HFFc6 (cell line): ENCODE data around the gene PEMT. TPM values are rescaled to one million over a fixed set of nuclear protein-coding genes. Genes with fewer than 3 reads are reported as not detected.

ENCODE experiments used
- DNase-seq: peaks from one replicate; pipeline ENCODE4 v3.0.0-alpha.2; 2018
- H3K27ac Mint-ChIP-seq: 2 replicates; pipeline ENCODE4 v1.8.0; 2020; ENCODE audit warnings: mild to moderate bottlenecking, mixed read lengths
- H3K27me3 Mint-ChIP-seq: 2 replicates; pipeline ENCODE4 v1.8.0; 2021; ENCODE audit warnings: mild to moderate bottlenecking, moderate library complexity, mixed read lengths; ENCODE audit not compliant: insufficient read depth
- H3K36me3 Mint-ChIP-seq: 2 replicates; pipeline ENCODE4 v1.8.0; 2021; ENCODE audit warnings: low read depth, mixed read lengths
- H3K4me1 Mint-ChIP-seq: 2 replicates; pipeline ENCODE4 v1.8.0; 2020; ENCODE audit warnings: low read depth, mixed read lengths
- H3K4me3 Mint-ChIP-seq: 2 replicates; pipeline ENCODE4 v1.8.0; 2020; ENCODE audit warnings: mild to moderate bottlenecking, moderate library complexity, mixed read lengths
- H3K9me3 Mint-ChIP-seq: 2 replicates; pipeline ENCODE4 v1.8.0; 2020; ENCODE audit warnings: mild to moderate bottlenecking, mixed read lengths
- total RNA-seq, 6 experiments: library from RNA; stranded (reverse); fragmentation: NEBNext Ultra II Directional; extraction: Animal tissue kit (Norgen Biotek cat#: 25700); gene quantifications; 2 replicates in 1 of 6; 3 replicates in 5 of 6; pipeline ENCODE4 v1.2.3, GENCODE V29; 2021
- TF ChIP-seq, protein P1 (sequence below): fragments of 200-600 bp; sonication (generic); IDR thresholded peaks from 2 replicates; pipeline ENCODE4 v1.5.0; 2021; ENCODE audit warnings: antibody characterized with exemption, mild to moderate bottlenecking

The PEMT gene
- total RNA-seq, 6 experiments from 2014 or later = 33.0 to 49.2 (median 44.0) TPM

DNA sequence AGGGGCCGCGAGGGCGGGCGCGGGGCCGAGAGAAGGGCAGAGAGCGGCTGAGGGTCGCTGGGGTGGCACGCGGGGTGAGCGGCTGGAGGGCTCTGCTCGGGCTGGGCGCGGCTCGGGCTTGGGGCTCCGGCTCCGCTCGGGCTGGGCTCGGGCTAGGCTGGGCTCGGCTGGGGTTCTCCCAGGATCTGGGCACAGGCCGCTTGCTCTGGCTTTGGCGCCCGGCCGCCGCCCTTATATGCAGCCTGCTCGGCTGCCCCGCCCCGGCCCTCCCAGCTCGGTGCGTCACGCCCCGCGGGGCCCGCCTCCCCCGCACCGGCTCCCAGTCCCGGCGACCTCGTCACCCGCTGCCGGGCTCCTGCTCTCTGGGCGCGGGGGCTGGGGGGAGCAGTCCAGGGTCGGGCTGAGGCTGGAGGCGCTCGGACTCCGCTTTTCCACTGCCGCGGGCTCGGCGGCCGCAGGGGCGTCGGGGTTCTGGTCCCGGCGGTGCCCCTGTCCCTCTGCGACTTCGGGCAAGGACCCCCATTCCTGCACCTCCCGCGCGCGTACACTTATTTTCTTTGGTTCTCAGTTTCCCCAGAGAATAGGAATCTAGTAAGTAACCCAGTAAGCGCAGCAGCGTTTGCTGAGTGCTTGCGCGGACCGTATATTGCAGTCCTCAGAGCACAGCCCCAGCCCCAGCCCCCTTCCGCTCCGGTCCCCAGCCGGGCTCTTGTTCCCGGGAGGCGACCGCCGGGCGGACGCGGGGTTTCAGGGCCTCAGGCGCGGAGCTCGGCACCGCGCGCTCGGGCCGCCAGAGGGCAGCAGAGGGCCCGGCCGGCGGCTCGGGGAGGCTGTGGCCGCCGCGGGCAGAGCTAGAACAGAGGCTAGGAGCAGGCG, 95.1 kb downstream of the PEMT start, which contains the start of gene RASD1:
Gene RASD1 (minus strand): TSS at position 207 of the 876 bp plus-strand sequence. CDS start 214 bp downstream, outside the sequence.
- TF ChIP-seq, protein P1, sequence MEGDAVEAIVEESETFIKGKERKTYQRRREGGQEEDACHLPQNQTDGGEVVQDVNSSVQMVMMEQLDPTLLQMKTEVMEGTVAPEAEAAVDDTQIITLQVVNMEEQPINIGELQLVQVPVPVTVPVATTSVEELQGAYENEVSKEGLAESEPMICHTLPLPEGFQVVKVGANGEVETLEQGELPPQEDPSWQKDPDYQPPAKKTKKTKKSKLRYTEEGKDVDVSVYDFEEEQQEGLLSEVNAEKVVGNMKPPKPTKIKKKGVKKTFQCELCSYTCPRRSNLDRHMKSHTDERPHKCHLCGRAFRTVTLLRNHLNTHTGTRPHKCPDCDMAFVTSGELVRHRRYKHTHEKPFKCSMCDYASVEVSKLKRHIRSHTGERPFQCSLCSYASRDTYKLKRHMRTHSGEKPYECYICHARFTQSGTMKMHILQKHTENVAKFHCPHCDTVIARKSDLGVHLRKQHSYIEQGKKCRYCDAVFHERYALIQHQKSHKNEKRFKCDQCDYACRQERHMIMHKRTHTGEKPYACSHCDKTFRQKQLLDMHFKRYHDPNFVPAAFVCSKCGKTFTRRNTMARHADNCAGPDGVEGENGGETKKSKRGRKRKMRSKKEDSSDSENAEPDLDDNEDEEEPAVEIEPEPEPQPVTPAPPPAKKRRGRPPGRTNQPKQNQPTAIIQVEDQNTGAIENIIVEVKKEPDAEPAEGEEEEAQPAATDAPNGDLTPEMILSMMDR = peak; percentile 99
- H3K9me3 Mint-ChIP-seq = no peaks in the 10 kb centered on the region
- peak; percentile 81 for DNase-seq
- H3K4me1 Mint-ChIP-seq = peaks cover 12% of the 10 kb centered on the region
- H3K27me3 Mint-ChIP-seq = peaks cover 13% of the 10 kb centered on the region
- H3K27ac Mint-ChIP-seq = peak within 1 kb of the TSS; percentile 21
- H3K4me3 Mint-ChIP-seq = peak within 1 kb of the TSS; percentile 76
- no peaks in the 10 kb centered on the region for H3K36me3 Mint-ChIP-seq

DNA sequence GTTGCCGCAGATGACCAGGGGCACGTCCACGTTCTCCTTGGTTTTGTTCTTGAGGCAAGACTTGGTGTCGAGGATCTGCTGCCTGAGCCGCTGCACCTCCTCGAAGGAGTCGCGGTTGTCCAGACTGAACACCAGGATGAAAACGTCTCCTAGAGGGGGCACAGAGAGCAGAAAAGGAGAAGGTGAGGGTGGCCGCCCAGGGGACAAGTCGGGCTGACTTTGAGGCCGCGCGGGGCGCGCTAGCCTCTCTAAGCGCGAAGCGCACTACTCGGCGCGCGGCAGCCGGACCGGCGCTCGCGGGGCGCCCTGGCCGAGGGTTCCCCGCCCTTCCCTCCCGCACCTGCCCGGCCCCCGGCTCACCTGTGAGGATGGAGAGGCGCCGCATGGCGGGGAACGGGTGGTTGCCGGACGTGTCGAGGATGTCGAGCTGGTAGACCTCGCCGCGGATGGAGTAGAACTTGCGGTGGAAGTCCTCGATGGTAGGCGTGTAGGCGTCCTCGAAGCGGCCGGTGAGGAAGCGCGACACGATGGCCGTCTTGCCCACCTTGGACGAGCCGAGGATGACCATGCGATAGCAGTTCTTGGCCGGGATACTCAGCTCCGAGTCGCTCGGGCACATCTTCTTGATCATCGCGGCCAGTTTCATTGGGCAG, 95.8 kb downstream of the PEMT start:
- H3K9me3 Mint-ChIP-seq = no peaks in the 10 kb centered on the region
- no peak for DNase-seq
- peaks cover 12% of the 10 kb centered on the region for H3K4me1 Mint-ChIP-seq
- TF ChIP-seq, protein P1 = no peak; the same call in 1 of the 2 replicates
- H3K27ac Mint-ChIP-seq = peak overlapping the region; percentile 21
- peaks cover 11% of the 10 kb centered on the region for H3K27me3 Mint-ChIP-seq
- H3K4me3 Mint-ChIP-seq = peak overlapping the region; percentile 76
- H3K36me3 Mint-ChIP-seq = no peaks in the 10 kb centered on the region

DNA sequence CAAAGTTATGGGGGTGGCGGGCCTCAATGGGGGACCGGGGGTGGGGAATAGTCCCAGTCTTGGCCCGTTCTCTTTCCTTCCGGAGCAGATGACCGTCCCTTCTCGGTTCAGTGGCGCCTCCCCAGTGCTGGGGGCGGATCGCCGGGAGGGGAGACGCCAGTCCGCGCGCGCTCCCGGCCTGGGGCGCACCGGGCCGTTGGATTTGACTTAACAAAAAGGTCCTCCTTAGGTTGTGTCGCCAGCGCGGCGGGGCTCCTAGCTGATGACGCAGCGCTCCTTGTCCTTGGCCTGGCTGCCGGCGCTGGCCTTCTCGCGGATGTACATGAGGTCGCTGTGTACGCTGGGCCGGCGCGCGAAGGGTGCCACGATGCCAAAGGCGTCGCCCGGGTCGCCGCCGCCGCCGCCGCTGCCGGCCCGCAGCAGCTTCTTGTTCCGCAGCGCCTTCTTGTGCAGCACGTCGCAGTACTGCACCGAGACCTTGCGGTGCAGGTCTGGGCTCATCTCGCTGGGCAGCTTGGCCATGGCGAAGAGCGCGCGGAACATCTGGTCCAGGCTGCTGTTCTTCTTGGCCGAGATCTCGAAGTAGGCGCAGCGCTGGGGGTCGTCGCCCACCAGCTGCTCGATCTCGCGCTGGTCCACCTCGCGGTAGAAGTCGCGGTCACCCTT, 96.5 kb downstream of the PEMT start:
- H3K27ac Mint-ChIP-seq = peak overlapping the region; percentile 3
- H3K9me3 Mint-ChIP-seq = no peaks in the 10 kb centered on the region
- peaks cover 11% of the 10 kb centered on the region for H3K27me3 Mint-ChIP-seq
- TF ChIP-seq, protein P1 = no peak; the same call in none of the 2 replicates
- H3K4me3 Mint-ChIP-seq = peak overlapping the region; percentile 72
- peaks cover 12% of the 10 kb centered on the region for H3K4me1 Mint-ChIP-seq
- no peaks in the 10 kb centered on the region for H3K36me3 Mint-ChIP-seq
- DNase-seq = no peak

DNA sequence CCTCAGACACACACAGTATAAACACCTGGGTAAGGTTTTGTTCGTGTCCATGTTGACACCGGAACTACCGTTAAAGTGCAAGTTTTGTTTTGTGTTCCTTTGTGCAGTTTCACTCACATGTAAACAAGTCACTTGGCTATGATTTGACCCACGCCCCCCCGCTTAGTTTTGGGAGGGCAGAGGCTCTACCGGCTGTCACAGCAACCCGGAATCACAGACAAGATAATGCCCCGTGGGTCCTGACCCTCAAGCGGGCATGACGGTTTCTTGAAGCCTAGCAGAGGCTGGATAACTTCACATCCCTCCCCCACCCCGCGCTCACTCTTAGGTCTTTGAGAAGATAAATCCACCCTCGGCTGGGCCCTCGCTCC, 97.0 kb downstream of the PEMT start:
- Mint-ChIP-seq H3K36me3 (no peaks in the 10 kb centered on the region), H3K9me3 (no peaks in the 10 kb centered on the region), H3K4me1 (peaks cover 12% of the 10 kb centered on the region), H3K4me3 (peak overlapping the region; percentile 72), H3K27ac (no peak overlapping the region), H3K27me3 (peaks cover 11% of the 10 kb centered on the region)
- TF ChIP-seq, protein P1 = no peak
- DNase-seq = no peak

DNA sequence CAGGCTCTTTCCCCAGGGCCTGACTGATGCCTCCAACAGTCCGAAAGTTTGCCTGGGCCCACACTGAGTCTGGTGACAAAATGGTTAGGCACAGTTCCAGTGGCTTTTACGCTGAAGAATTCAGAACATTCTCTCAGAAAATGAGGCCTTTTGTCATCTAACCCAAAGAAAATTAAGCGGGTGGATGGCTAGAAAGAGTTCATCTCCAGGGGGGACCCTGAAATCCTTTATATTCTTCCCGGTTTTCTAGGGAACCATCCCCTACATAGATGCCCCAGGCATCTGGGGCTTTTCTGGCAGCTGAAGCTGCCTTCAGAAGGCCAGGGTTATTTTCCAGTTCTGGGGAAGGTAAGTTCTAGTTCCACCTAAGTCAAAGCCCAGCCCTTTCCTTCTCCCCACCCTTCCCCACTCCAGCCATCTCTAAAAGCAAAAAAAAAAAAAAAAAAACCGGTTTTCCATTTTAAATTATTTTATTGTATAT, 97.5 kb downstream of the PEMT start:
- Mint-ChIP-seq H3K4me1 (peaks cover 12% of the 10 kb centered on the region), H3K9me3 (no peaks in the 10 kb centered on the region), H3K27ac (no peak overlapping the region), H3K36me3 (no peaks in the 10 kb centered on the region), H3K4me3 (no peak overlapping the region), H3K27me3 (peaks cover 10% of the 10 kb centered on the region)
- no peak for DNase-seq
- TF ChIP-seq, protein P1 = no peak
